ENCODE data around the gene DUS2.
"Not testable (repeated sequence)": the region's sequence is repeated elsewhere in the genome, so short reads cannot be mapped to it uniquely, and the experiment has no call there.

DUS2 gene

GRCh38 chr16:68094614-68094934 lies 71.5 kb downstream of the DUS2 start:
- 100% methylated on average over 1 of the region's 4 CpGs for WGBS (ENCODE audit: insufficient coverage)
- POLR2A ChIA-PET, result no interaction called here
- Histone ChIP-seq H3K9me3 (ENCODE audit: control extremely low read depth in 1 of 5, control insufficient read depth in 4 of 5, insufficient read depth in 2 of 5, low read depth in 1 of 5, low read length in 4 of 5) (no peaks in the 10 kb centered on the region), H3K27ac (ENCODE audit: insufficient read depth in 1 of 2, low read depth in 1 of 2, low read length in 2 of 2, poor library complexity in 1 of 2, severe bottlenecking in 2 of 2) (no peak overlapping the region), H3K36me3 (ENCODE audit: control insufficient read depth in 4 of 4, insufficient read depth in 4 of 4, low read length in 3 of 4) (peaks cover 0 to under 1% (median 0%) of the 10 kb centered on the region in 4 experiments), H3K4me3 (ENCODE audit: control insufficient read depth in 1 of 7, extremely low read depth in 1 of 7, insufficient read depth in 4 of 7, low read depth in 2 of 7, low read length in 6 of 7) (no peak overlapping the region), H3K4me1 (ENCODE audit: control extremely low read depth in 1 of 4, control insufficient read depth in 4 of 4, insufficient read depth in 4 of 4, low read length in 3 of 4) (peaks cover 33 to 48% (median 42%) of the 10 kb centered on the region in 4 experiments), H3K27me3 (replicated peaks in 2 of 5; ENCODE audit: control insufficient read depth in 4 of 5, insufficient read depth in 5 of 5, low read length in 4 of 5) (no peaks in the 10 kb centered on the region)
- CTCF ChIA-PET, result interaction anchor here (0.8 to 5.2 kb wide), 10 partner anchors 12 to 134 kb away, joined by 3 to 54 read pairs (median 7); partner anchors contain the start of gene NFATC3
- no peak for DNase-seq

GRCh38 chr16:68096491-68096890 lies 73.4 kb downstream of the DUS2 start:
- Histone ChIP-seq H3K4me3 (ENCODE audit: control insufficient read depth in 1 of 7, extremely low read depth in 1 of 7, insufficient read depth in 4 of 7, low read depth in 2 of 7, low read length in 6 of 7) (no peak overlapping the region), H3K36me3 (ENCODE audit: control insufficient read depth in 4 of 4, insufficient read depth in 4 of 4, low read length in 3 of 4) (peaks cover 0 to 3% (median 0%) of the 10 kb centered on the region in 4 experiments), H3K27ac (ENCODE audit: insufficient read depth in 1 of 2, low read depth in 1 of 2, low read length in 2 of 2, poor library complexity in 1 of 2, severe bottlenecking in 2 of 2) (no peak overlapping the region), H3K4me1 (ENCODE audit: control extremely low read depth in 1 of 4, control insufficient read depth in 4 of 4, insufficient read depth in 4 of 4, low read length in 3 of 4) (peaks cover 21 to 35% (median 27%) of the 10 kb centered on the region in 4 experiments), H3K9me3 (ENCODE audit: control extremely low read depth in 1 of 5, control insufficient read depth in 4 of 5, insufficient read depth in 2 of 5, low read depth in 1 of 5, low read length in 4 of 5) (no peaks in the 10 kb centered on the region), H3K27me3 (replicated peaks in 2 of 5; ENCODE audit: control insufficient read depth in 4 of 5, insufficient read depth in 5 of 5, low read length in 4 of 5) (no peaks in the 10 kb centered on the region)
- DNase-seq, result no peak
- ChIA-PET POLR2A (no interaction called here), CTCF (interaction anchor here (5.2 kb wide), 1 partner anchor 22 kb away, joined by 54 read pairs; no protein-coding TSS in a partner anchor)
- 100% methylated on average over 2 of the region's 2 CpGs for WGBS (ENCODE audit: insufficient coverage)

- H3K27ac ChIP-seq (ENCODE audit: insufficient read depth in 1 of 2, low read depth in 1 of 2, low read length in 2 of 2, poor library complexity in 1 of 2, severe bottlenecking in 2 of 2), result no peak overlapping the region
- no peak overlapping the region for H3K4me3 ChIP-seq (ENCODE audit: control insufficient read depth in 1 of 7, extremely low read depth in 1 of 7, insufficient read depth in 4 of 7, low read depth in 2 of 7, low read length in 6 of 7)
- POLR2A ChIA-PET, result no interaction called here
- CTCF ChIA-PET, result interaction anchor here (0.6 kb wide), 1 partner anchor 1007 kb away, joined by 3 read pairs; no protein-coding TSS in a partner anchor
- no peaks in the 10 kb centered on the region for H3K27me3 ChIP-seq (replicated peaks in 2 of 5; ENCODE audit: control insufficient read depth in 4 of 5, insufficient read depth in 5 of 5, low read length in 4 of 5)
- no peak for DNase-seq
- H3K36me3 ChIP-seq (ENCODE audit: control insufficient read depth in 4 of 4, insufficient read depth in 4 of 4, low read length in 3 of 4), result peaks cover 0 to 3% (median 0%) of the 10 kb centered on the region in 4 experiments
- no peaks in the 10 kb centered on the region for H3K9me3 ChIP-seq (ENCODE audit: control extremely low read depth in 1 of 5, control insufficient read depth in 4 of 5, insufficient read depth in 2 of 5, low read depth in 1 of 5, low read length in 4 of 5)
- H3K4me1 ChIP-seq (ENCODE audit: control extremely low read depth in 1 of 4, control insufficient read depth in 4 of 4, insufficient read depth in 4 of 4, low read length in 3 of 4), result peaks cover 15 to 29% (median 21%) of the 10 kb centered on the region in 4 experiments
These were observed 74.0 kb downstream of the DUS2 start for GRCh38 chr16:68097088-68097487.

- no CpG with 5 or more reads among the region's 3 CpGs for WGBS (ENCODE audit: insufficient coverage)
- CTCF ChIA-PET, result interaction anchor here (0.6 kb wide), 1 partner anchor 1006 kb away, joined by 3 read pairs; no protein-coding TSS in a partner anchor
- peaks cover 9 to 21% (median 14%) of the 10 kb centered on the region in 4 experiments for H3K4me1 ChIP-seq (ENCODE audit: control extremely low read depth in 1 of 4, control insufficient read depth in 4 of 4, insufficient read depth in 4 of 4, low read length in 3 of 4)
These were observed 74.8 kb downstream of the DUS2 start for GRCh38 chr16:68097895-68098294.

GRCh38 chr16:68100488-68100887 lies 77.4 kb downstream of the DUS2 start:
- peaks cover 0 to 3% (median 1%) of the 10 kb centered on the region in 4 experiments for H3K36me3 ChIP-seq (ENCODE audit: control insufficient read depth in 4 of 4, insufficient read depth in 4 of 4, low read length in 3 of 4)
- 100% methylated on average over 2 of the region's 4 CpGs for WGBS (ENCODE audit: insufficient coverage)
- POLR2A ChIA-PET, result no interaction called here
- CTCF ChIA-PET, result interaction anchor here (1.0 to 1.3 kb wide), 2 partner anchors 9 to 17 kb away, joined by 3 read pairs; no protein-coding TSS in a partner anchor
- peaks cover 0 to 2% (median 0%) of the 10 kb centered on the region in 5 experiments for H3K9me3 ChIP-seq (ENCODE audit: control extremely low read depth in 1 of 5, control insufficient read depth in 4 of 5, insufficient read depth in 2 of 5, low read depth in 1 of 5, low read length in 4 of 5)
- no peak for DNase-seq
- H3K27me3 ChIP-seq (replicated peaks in 2 of 5; ENCODE audit: control insufficient read depth in 4 of 5, insufficient read depth in 5 of 5, low read length in 4 of 5), result no peaks in the 10 kb centered on the region
- H3K4me3 ChIP-seq (ENCODE audit: control insufficient read depth in 1 of 7, extremely low read depth in 1 of 7, insufficient read depth in 4 of 7, low read depth in 2 of 7, low read length in 6 of 7), result no peak overlapping the region
- peaks cover 0 to 1% (median 0%) of the 10 kb centered on the region in 4 experiments for H3K4me1 ChIP-seq (ENCODE audit: control extremely low read depth in 1 of 4, control insufficient read depth in 4 of 4, insufficient read depth in 4 of 4, low read length in 3 of 4)
- no peak overlapping the region for H3K27ac ChIP-seq (ENCODE audit: insufficient read depth in 1 of 2, low read depth in 1 of 2, low read length in 2 of 2, poor library complexity in 1 of 2, severe bottlenecking in 2 of 2)

More at GRCh38 chr16:68097895-68098294, 74.8 kb downstream of the DUS2 start:
- no peak overlapping the region for H3K4me3 ChIP-seq (ENCODE audit: control insufficient read depth in 1 of 7, extremely low read depth in 1 of 7, insufficient read depth in 4 of 7, low read depth in 2 of 7, low read length in 6 of 7)
- no peak overlapping the region for H3K27ac ChIP-seq (ENCODE audit: insufficient read depth in 1 of 2, low read depth in 1 of 2, low read length in 2 of 2, poor library complexity in 1 of 2, severe bottlenecking in 2 of 2)
- no peak for DNase-seq
- H3K27me3 ChIP-seq (replicated peaks in 2 of 5; ENCODE audit: control insufficient read depth in 4 of 5, insufficient read depth in 5 of 5, low read length in 4 of 5), result no peaks in the 10 kb centered on the region
- H3K9me3 ChIP-seq (ENCODE audit: control extremely low read depth in 1 of 5, control insufficient read depth in 4 of 5, insufficient read depth in 2 of 5, low read depth in 1 of 5, low read length in 4 of 5), result no peaks in the 10 kb centered on the region
- POLR2A ChIA-PET, result no interaction called here
- peaks cover 0 to 3% (median 1%) of the 10 kb centered on the region in 4 experiments for H3K36me3 ChIP-seq (ENCODE audit: control insufficient read depth in 4 of 4, insufficient read depth in 4 of 4, low read length in 3 of 4)

GRCh38 chr16:68105611-68106010 lies 82.5 kb downstream of the DUS2 start:
- DNase-seq, result no peak
- POLR2A ChIA-PET, result no interaction called here
- Histone ChIP-seq H3K27me3 (replicated peaks in 2 of 5; ENCODE audit: control insufficient read depth in 4 of 5, insufficient read depth in 5 of 5, low read length in 4 of 5) (no peaks in the 10 kb centered on the region), H3K27ac (ENCODE audit: insufficient read depth in 1 of 2, low read depth in 1 of 2, low read length in 2 of 2, poor library complexity in 1 of 2, severe bottlenecking in 2 of 2) (no peak overlapping the region), H3K9me3 (ENCODE audit: control extremely low read depth in 1 of 5, control insufficient read depth in 4 of 5, insufficient read depth in 2 of 5, low read depth in 1 of 5, low read length in 4 of 5) (peaks cover 2 to 14% (median 4%) of the 10 kb centered on the region in 5 experiments), H3K4me1 (ENCODE audit: control extremely low read depth in 1 of 4, control insufficient read depth in 4 of 4, insufficient read depth in 4 of 4, low read length in 3 of 4) (no peaks in the 10 kb centered on the region), H3K36me3 (ENCODE audit: control insufficient read depth in 4 of 4, insufficient read depth in 4 of 4, low read length in 3 of 4) (peaks cover 0 to 2% (median 0%) of the 10 kb centered on the region in 4 experiments), H3K4me3 (ENCODE audit: control insufficient read depth in 1 of 7, extremely low read depth in 1 of 7, insufficient read depth in 4 of 7, low read depth in 2 of 7, low read length in 6 of 7) (no peak overlapping the region)
- CTCF ChIA-PET, result interaction anchor here (1.0 kb wide), 1 partner anchor 12 kb away, joined by 3 read pairs; no protein-coding TSS in a partner anchor
- 100% methylated on average over 2 of the region's 3 CpGs for WGBS (ENCODE audit: insufficient coverage)

GRCh38 chr16:68107230-68107928 lies 84.3 kb downstream of the DUS2 start:
- POLR2A ChIA-PET; H3K27me3 ChIP-seq (replicated peaks in 2 of 5; ENCODE audit: control insufficient read depth in 4 of 5, insufficient read depth in 5 of 5, low read length in 4 of 5); CTCF ChIA-PET; DNase-seq; H3K4me1 ChIP-seq (ENCODE audit: control extremely low read depth in 1 of 4, control insufficient read depth in 4 of 4, insufficient read depth in 4 of 4, low read length in 3 of 4); H3K4me3 ChIP-seq (ENCODE audit: control insufficient read depth in 1 of 7, extremely low read depth in 1 of 7, insufficient read depth in 4 of 7, low read depth in 2 of 7, low read length in 6 of 7); H3K36me3 ChIP-seq (ENCODE audit: control insufficient read depth in 4 of 4, insufficient read depth in 4 of 4, low read length in 3 of 4); H3K27ac ChIP-seq (ENCODE audit: insufficient read depth in 1 of 2, low read depth in 1 of 2, low read length in 2 of 2, poor library complexity in 1 of 2, severe bottlenecking in 2 of 2): not testable (repeated sequence)
- WGBS (ENCODE audit: insufficient coverage), result 95% methylated on average over 5 of the region's 9 CpGs
- H3K9me3 ChIP-seq (ENCODE audit: control extremely low read depth in 1 of 5, control insufficient read depth in 4 of 5, insufficient read depth in 2 of 5, low read depth in 1 of 5, low read length in 4 of 5), result peaks cover 3 to 22% (median 7%) of the 10 kb centered on the region in 5 experiments

Measured in common myeloid progenitor, CD34-positive (primary cell).